H1 (cell line): ENCODE measurements around the gene UBQLN1. TPM values are rescaled to one million over a fixed set of nuclear protein-coding genes. Genes with fewer than 3 reads are reported as not detected.

ENCODE experiments used
- CTCF ChIA-PET: fragments of 300-600 bp; sonication (Branson Sonifier 250); formaldehyde crosslinking; loops from one replicate; lab custom pipeline; 2021; ENCODE audit not compliant: partially characterized antibody; lab: Charles Lee
- POLR2A ChIA-PET: fragments of 300-600 bp; sonication (Branson Sonifier 250); formaldehyde crosslinking; loops from one replicate; lab custom pipeline; 2021; ENCODE audit warnings: inconsistent platforms; ENCODE audit not compliant: partially characterized antibody; lab: Charles Lee
- DNase-seq, 2 experiments: peaks; one replicate each; pipeline versions ENCODE4 v3.0.0 to v3.0.0-alpha.2; 2010 to 2022; ENCODE audit warnings: low spot score in 2 of 2, low read depth in 1 of 2, mixed read lengths in 1 of 2
- FAIRE-seq: peaks from 2 replicates; lab custom pipeline; 2011; peaks lifted over from hg19 to GRCh38; lab: Jason Lieb, UNC
- H2AFZ ChIP-seq: 2 replicates; pipeline ENCODE4 v1.8.1; 2012; ENCODE audit warnings: low read length, inconsistent platforms
- H2AK5ac ChIP-seq: 2 replicates; pipeline ENCODE4 v1.6.1; 2013; ENCODE audit warnings: low read depth, low read length
- H2BK120ac ChIP-seq: replicated peaks from 2 replicates; pipeline ENCODE3; 2013; ENCODE audit warnings: low read depth, low read length, inconsistent platforms
- H2BK12ac ChIP-seq: 2 replicates; pipeline ENCODE4 v1.6.1; 2013; ENCODE audit warnings: low read depth, low read length
- H2BK15ac ChIP-seq: 2 replicates; pipeline ENCODE4 v1.6.1; 2013; ENCODE audit warnings: low read length
- H2BK20ac ChIP-seq: 2 replicates; pipeline ENCODE4 v1.6.1; 2013; ENCODE audit warnings: low read length
- H2BK5ac ChIP-seq: 2 replicates; pipeline ENCODE4 v1.6.1; 2013; ENCODE audit warnings: low read depth, low read length
- H3K14ac ChIP-seq: 2 replicates; pipeline ENCODE4 v1.6.1; 2013; ENCODE audit warnings: inconsistent platforms; ENCODE audit not compliant: insufficient read length
- H3K18ac ChIP-seq: 2 replicates; pipeline ENCODE4 v1.6.1; 2013; ENCODE audit warnings: low read length; ENCODE audit errors: extremely low read depth
- H3K23ac ChIP-seq: 2 replicates; pipeline ENCODE4 v1.6.1; 2013; ENCODE audit warnings: inconsistent platforms; ENCODE audit not compliant: insufficient read length
- H3K23me2 ChIP-seq: 2 replicates; pipeline ENCODE4 v1.6.1; 2013; ENCODE audit warnings: low read depth, low read length
- H3K27ac ChIP-seq: 2 replicates; pipeline ENCODE4 v1.6.1; 2011; ENCODE audit warnings: low read depth, low read length, inconsistent platforms
- H3K27me3 ChIP-seq, 4 experiments: replicated peaks in 1 of 4; 1 replicate in 1 of 4; 2 replicates in 3 of 4; pipeline versions ENCODE4 v1.6.1 to v1.8.1; 2011 to 2013; ENCODE audit warnings: low read length in 3 of 4, mild to moderate bottlenecking in 3 of 4, inconsistent platforms in 2 of 4, mixed read lengths in 2 of 4, moderate library complexity in 1 of 4; ENCODE audit not compliant: control insufficient read depth in 3 of 4, insufficient read depth in 3 of 4; ENCODE audit errors: extremely low read depth in 1 of 4
- H3K36me3 ChIP-seq, 4 experiments: 2 replicates each; pipeline versions ENCODE4 v1.6.1 to v1.8.1; 2011 to 2013; ENCODE audit warnings: mild to moderate bottlenecking in 4 of 4, low read length in 3 of 4, moderate library complexity in 2 of 4, control low read depth in 1 of 4, inconsistent platforms in 1 of 4; ENCODE audit not compliant: insufficient read depth in 4 of 4, control insufficient read depth in 2 of 4
- H3K4ac ChIP-seq: replicated peaks from 2 replicates; pipeline ENCODE3; 2013; ENCODE audit warnings: low read length, low read depth, mixed read lengths, inconsistent platforms; ENCODE audit not compliant: insufficient read length
- H3K4me1 ChIP-seq, 4 experiments: replicated peaks in 1 of 4; 1 replicate in 1 of 4; 2 replicates in 3 of 4; pipeline versions ENCODE4 v1.6.1 to v1.8.1; 2011 to 2013; ENCODE audit warnings: low read length in 3 of 4, inconsistent platforms in 2 of 4, mixed read lengths in 1 of 4; ENCODE audit not compliant: insufficient read depth in 4 of 4, control insufficient read depth in 3 of 4
- H3K4me2 ChIP-seq, 2 experiments: 2 replicates each; pipeline versions ENCODE4 v1.6.1 to v1.8.1; 2011 to 2013; ENCODE audit warnings: low read depth in 2 of 2, low read length in 2 of 2, control low read depth in 1 of 2, inconsistent platforms in 1 of 2, mild to moderate bottlenecking in 1 of 2; ENCODE audit not compliant: insufficient read depth in 1 of 2
- H3K4me3 ChIP-seq, 4 experiments: fragments of 200-600, 300-600 bp in 1 of 4; sonication (generic), shearing (Covaris generic), sonication (Bioruptor Twin) in 1 of 4; 2 replicates each; pipeline versions ENCODE4 v1.5.1 to v1.8.1; 2011 to 2016; ENCODE audit warnings: low read length in 4 of 4, low read depth in 3 of 4, control low read depth in 2 of 4, inconsistent platforms in 2 of 4, mild to moderate bottlenecking in 2 of 4, mixed read lengths in 1 of 4, moderate library complexity in 1 of 4; ENCODE audit not compliant: insufficient read depth in 2 of 4; ENCODE audit errors: extremely low read depth in 1 of 4
- H3K56ac ChIP-seq: replicated peaks from 2 replicates; pipeline ENCODE3; 2013; ENCODE audit warnings: low read depth, mild to moderate bottlenecking, mixed read lengths, low read length, inconsistent platforms; ENCODE audit not compliant: insufficient read length
- H3K79me1 ChIP-seq: 2 replicates; pipeline ENCODE4 v1.6.1; 2013; ENCODE audit warnings: low read depth, low read length, control low read depth
- H3K79me2 ChIP-seq, 2 experiments: 2 replicates each; pipeline versions ENCODE4 v1.6.1 to v1.8.1; 2012 to 2013; ENCODE audit warnings: low read length in 2 of 2, mild to moderate bottlenecking in 2 of 2, inconsistent platforms in 1 of 2; ENCODE audit not compliant: insufficient read depth in 2 of 2, control insufficient read depth in 1 of 2
- H3K9ac ChIP-seq, 4 experiments: replicated peaks in 1 of 4; 1 replicate in 1 of 4; 2 replicates in 3 of 4; pipeline versions ENCODE4 v1.6.1 to v1.8.1; 2011 to 2013; ENCODE audit warnings: low read depth in 3 of 4, low read length in 3 of 4, control low read depth in 2 of 4, mild to moderate bottlenecking in 2 of 4, moderate library complexity in 2 of 4, inconsistent platforms in 1 of 4; ENCODE audit errors: extremely low read depth in 1 of 4
- H3K9me3 ChIP-seq, 2 experiments: 2 replicates each; pipeline versions ENCODE4 v1.6.1 to v1.8.1; 2012 to 2013; ENCODE audit warnings: mild to moderate bottlenecking in 2 of 2, moderate library complexity in 2 of 2, control low read depth in 1 of 2, inconsistent platforms in 1 of 2, low read depth in 1 of 2, low read length in 1 of 2, mixed read lengths in 1 of 2; ENCODE audit not compliant: insufficient read depth in 2 of 2
- H4K20me1 ChIP-seq, 2 experiments: replicated peaks in 1 of 2; 2 replicates each; pipeline versions ENCODE3 to v1.8.1; 2011 to 2013; ENCODE audit warnings: inconsistent platforms in 2 of 2, low read length in 2 of 2, mild to moderate bottlenecking in 1 of 2; ENCODE audit not compliant: insufficient read depth in 2 of 2, control insufficient read depth in 1 of 2
- H4K5ac ChIP-seq: 2 replicates; pipeline ENCODE4 v1.6.1; 2013; ENCODE audit warnings: low read length, low read depth, mixed read lengths, inconsistent platforms; ENCODE audit not compliant: insufficient read length
- H4K8ac ChIP-seq: 2 replicates; pipeline ENCODE4 v1.8.0; 2013; ENCODE audit warnings: mild to moderate bottlenecking, moderate library complexity, low read length, inconsistent platforms; ENCODE audit not compliant: insufficient read depth; ENCODE audit errors: extremely low read depth
- H4K91ac ChIP-seq: replicated peaks from 2 replicates; pipeline ENCODE3; 2013; ENCODE audit warnings: low read length, mixed read lengths, inconsistent platforms; ENCODE audit not compliant: insufficient read length
- ASH2L ChIP-seq: fragments of 200-600, 300-600 bp; sonication (generic); IDR thresholded peaks from one replicate; pipeline ENCODE4 v1.7.1; 2017; ENCODE audit warnings: low read length
- BACH1 ChIP-seq: IDR thresholded peaks from 2 replicates; pipeline ENCODE4 v1.6.1; 2012; ENCODE audit warnings: low read length, improper control_type of control experiment
- CEBPB ChIP-seq: IDR thresholded peaks from 2 replicates; pipeline ENCODE4 v1.6.1; 2012; ENCODE audit warnings: low read depth, low read length
- GTF2F1 ChIP-seq: IDR thresholded peaks from 2 replicates; pipeline ENCODE4 v1.6.1; 2012; ENCODE audit warnings: low read depth, low read length, improper control_type of control experiment, borderline replicate concordance
- HDAC6 ChIP-seq: IDR thresholded peaks from one replicate; pipeline ENCODE4 v1.7.1; 2012; ENCODE audit warnings: low read depth, mild to moderate bottlenecking, inconsistent platforms, low read length, moderate library complexity
- KDM1A ChIP-seq: fragments of 200-600, 300-600 bp; sonication (generic); IDR thresholded peaks from 2 replicates; pipeline ENCODE4 v1.7.1; 2016; ENCODE audit warnings: mild to moderate bottlenecking, low read length, borderline replicate concordance
- PHF8 ChIP-seq: fragments of 200-600 bp; sonication (generic); conservative IDR thresholded peaks from 2 replicates; pipeline ENCODE4 v1.7.1; 2012; ENCODE audit warnings: low read depth, mild to moderate bottlenecking, inconsistent platforms, low read length, moderate library complexity
- SIX5 ChIP-seq: IDR thresholded peaks from 2 replicates; pipeline ENCODE4 v1.6.1; 2011; ENCODE audit warnings: mild to moderate bottlenecking, low read depth, low read length
- SUZ12 ChIP-seq: fragments of 200-600 bp; sonication (generic); IDR thresholded peaks from 2 replicates; pipeline ENCODE4 v1.6.1; 2012; ENCODE audit warnings: mild to moderate bottlenecking, inconsistent platforms, low read length, moderate library complexity, mixed read lengths
- TAF1 ChIP-seq: IDR thresholded peaks from 2 replicates; pipeline ENCODE4 v1.6.1; 2011; ENCODE audit warnings: mild to moderate bottlenecking, low read depth, low read length
- TBP ChIP-seq: IDR thresholded peaks from 2 replicates; pipeline ENCODE4 v1.6.1; 2011; ENCODE audit warnings: low read depth, low read length, improper control_type of control experiment
- TCF12 ChIP-seq: IDR thresholded peaks from 2 replicates; pipeline ENCODE4 v1.6.1; 2011; ENCODE audit warnings: low read depth, mild to moderate bottlenecking, low read length
- WGBS, 2 experiments: shearing (Covaris generic) in 1 of 2; methylation state at CpG; one replicate each; pipeline versions ENCODE4 v1.1.6 to v1.1.7; 2013 to 2015; ENCODE audit warnings: low lambda C conversion rate in 2 of 2, mixed read lengths in 2 of 2, inconsistent platforms in 1 of 2, low coverage in 1 of 2, missing lambda C conversion rate in 1 of 2; ENCODE audit not compliant: insufficient replicate concordance in 2 of 2, insufficient coverage in 1 of 2, insufficient read length in 1 of 2; ENCODE audit errors: extremely low coverage in 1 of 2, missing lambda C conversion rate in 1 of 2; 5-methylcytosine and 5-hydroxymethylcytosine counted together
- polyA plus RNA-seq, 7 experiments: library from polyadenylated mRNA; depleted of rRNA in 3 of 7; stranded (reverse) in 5 of 7; unstranded in 2 of 7; fragments of >200 nt in 5 of 7; fragments of 200-250 nt in 2 of 7; gene quantifications; 1 replicate in 5 of 7; 2 replicates in 1 of 7; 4 replicates in 1 of 7; pipeline versions ENCODE4 v1.2.1 to v1.2.3, GENCODE V29; 2011 to 2013; ENCODE audit warnings: missing spikeins in 2 of 7, mixed read lengths in 2 of 7
- total RNA-seq: library from RNA; stranded (reverse); fragmentation: NEBNext Ultra II Directional; extraction: Animal tissue kit (Norgen Biotek cat#: 25700); gene quantifications from 2 replicates; pipeline ENCODE4 v1.2.1, GENCODE V29; 2021

Gene UBQLN1
- total and polyA plus RNA-seq, 2 of the 8 experiments (the other 6 are each of a cell fraction or from before 2014, with no cell fraction given) = 62.4 to 105 TPM

DNA sequence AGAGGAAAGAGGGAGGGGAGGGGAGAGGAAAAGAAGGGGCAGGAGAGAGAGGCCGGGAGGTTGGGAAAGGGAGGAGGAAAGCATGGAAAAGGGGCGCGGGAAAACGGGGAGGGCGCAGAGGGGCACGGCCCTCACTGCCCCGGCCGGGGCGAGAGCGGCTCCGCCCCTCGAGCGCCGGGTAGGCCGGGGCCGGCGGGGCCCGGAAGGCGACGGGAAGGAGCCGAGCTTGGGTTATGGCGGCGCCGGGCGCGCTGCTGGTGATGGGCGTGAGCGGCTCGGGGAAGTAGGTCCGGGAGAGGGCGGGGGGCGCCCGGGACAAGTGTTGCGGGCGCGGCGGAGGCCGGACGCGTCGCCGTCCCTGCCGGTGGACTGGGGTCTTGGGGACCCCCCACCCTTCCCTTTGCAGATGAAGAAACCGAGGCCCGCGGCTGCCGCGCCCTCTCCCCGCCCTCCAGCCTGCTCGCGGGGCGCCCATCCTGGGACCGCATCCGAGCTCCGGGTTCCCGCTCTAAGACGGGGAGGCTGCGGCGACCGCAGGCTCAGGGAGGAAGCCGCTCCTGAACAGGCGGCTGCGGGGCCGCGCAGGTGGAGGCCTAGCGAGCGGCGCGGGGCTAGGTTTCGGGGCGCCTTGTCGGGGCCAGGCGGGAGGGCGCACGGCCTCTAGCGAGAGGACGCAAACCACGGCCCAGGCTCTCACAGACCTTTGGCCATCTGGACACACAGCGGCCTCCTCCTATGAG is 84.6 kb downstream of the UBQLN1 start, which contains the start of gene IDNK:
IDNK (plus strand) TSS at position 205 of the 740 bp plus-strand sequence; CDS start at position 234, 29 bp downstream.
- H4K91ac ChIP-seq = no peak within 1 kb of the TSS
- peak within 1 kb of the TSS; percentile 70; the same call in 1 of the 2 replicates for H2AFZ ChIP-seq
- H4K5ac ChIP-seq = no peak within 1 kb of the TSS
- FAIRE-seq (no peak), DNase-seq (peak in 1 of 2 experiments; percentile 78)
- H2BK12ac ChIP-seq = no peak within 1 kb of the TSS
- H3K14ac ChIP-seq = no peak within 1 kb of the TSS
- no peak within 1 kb of the TSS for H3K23ac ChIP-seq
- peaks cover 5% of the 10 kb centered on the region; the same call in 1 of the 2 replicates for H3K23me2 ChIP-seq
- H4K20me1 ChIP-seq = no peaks in the 10 kb centered on the region
- H3K18ac ChIP-seq = peak within 1 kb of the TSS; percentile 71
- peak within 1 kb of the TSS; percentile 58 to 83 (median 70) for H3K9ac ChIP-seq
- no peaks in the 10 kb centered on the region for H3K9me3 ChIP-seq
- POLR2A ChIA-PET = interaction anchor here (0.6 to 1.6 kb wide), 7 partner anchors 8 to 357 kb away, joined by 3 to 4 read pairs (median 3); partner anchors contain the start of genes HNRNPK and RMI1
- H3K79me1 ChIP-seq = no peaks in the 10 kb centered on the region
- peak within 1 kb of the TSS; percentile 73 to 74 (median 74) for H3K4me3 ChIP-seq
- H3K4me1 ChIP-seq = peaks cover 0 to 2% (median 0%) of the 10 kb centered on the region in 4 experiments; a peak in 3 of 7 replicates
- H3K27ac ChIP-seq = no peak within 1 kb of the TSS
- WGBS, 2 experiments = 2% methylated on average over 33 of the region's 79 CpGs; no CpG with 5 or more reads in 1 of the 2 experiments
- no peaks in the 10 kb centered on the region for H3K36me3 ChIP-seq
- H2AK5ac ChIP-seq = no peak within 1 kb of the TSS
- no peak within 1 kb of the TSS for H3K4ac ChIP-seq
- H2BK120ac ChIP-seq = no peak within 1 kb of the TSS
- no peaks in the 10 kb centered on the region; a peak in 1 of 7 replicates for H3K27me3 ChIP-seq
- H3K79me2 ChIP-seq = no peaks in the 10 kb centered on the region
- H2BK5ac ChIP-seq = peak within 1 kb of the TSS; percentile 52; the same call in 1 of the 2 replicates
- H4K8ac ChIP-seq = peak within 1 kb of the TSS; percentile 94
- 0 out of 2 replicates have a peak within 1 kb of the TSS, but pooled peaks have one; percentile 61 for H2BK15ac ChIP-seq
- CTCF ChIA-PET = interaction anchor here (0.9 to 2.9 kb wide), 9 partner anchors 10 to 290 kb away, joined by 3 to 18 read pairs (median 4); no protein-coding TSS in a partner anchor
- H3K56ac ChIP-seq = no peak within 1 kb of the TSS
- peak within 1 kb of the TSS; percentile 68 to 84 for H3K4me2 ChIP-seq
- H2BK20ac ChIP-seq = no peak within 1 kb of the TSS
- TF ChIP-seq ASH2L = peak; percentile 92
- no peak for TF ChIP-seq TCF12
- no peak for TF ChIP-seq GTF2F1
- TF ChIP-seq BACH1 = no peak
- no peak for TF ChIP-seq SUZ12
- TF ChIP-seq HDAC6 = no peak
- TF ChIP-seq KDM1A = no peak
- TF ChIP-seq TAF1 = peak; percentile 34; the same call in 1 of the 2 replicates
- peak; percentile 62 for TF ChIP-seq PHF8
- no peak for TF ChIP-seq SIX5
- no peak for TF ChIP-seq TBP
- TF ChIP-seq CEBPB = no peak
